ENCODE results near the gene ENOX1. TPM values are rescaled to one million over a fixed set of nuclear protein-coding genes. Genes with fewer than 3 reads are reported as not detected.

The ENOX1 gene
- polyA plus RNA-seq, 4 donors, result 8.4 to 29.7 (median 12.3) TPM

- no peak for DNase-seq (ENCODE audit: low read depth in 4 of 4, low spot score in 3 of 4)
These were observed 446.8 kb downstream of the ENOX1 start for GRCh38 chr13:43339805-43340550.

- no peak for DNase-seq (ENCODE audit: low read depth in 4 of 4, low spot score in 3 of 4)
These were observed 447.5 kb downstream of the ENOX1 start for GRCh38 chr13:43339145-43339804.

- DNase-seq (ENCODE audit: low read depth in 4 of 4, low spot score in 3 of 4), result no peak
These were observed 451.0 kb downstream of the ENOX1 start for GRCh38 chr13:43335764-43336163.

- no peak for DNase-seq (ENCODE audit: low read depth in 4 of 4, low spot score in 3 of 4)
These were observed 453.6 kb downstream of the ENOX1 start for GRCh38 chr13:43333176-43333575.

- DNase-seq (ENCODE audit: low read depth in 4 of 4, low spot score in 3 of 4), result no peak
These were observed 455.1 kb downstream of the ENOX1 start for GRCh38 chr13:43331672-43332071.

GRCh38 chr13:43329702-43330101, 457.1 kb downstream of the ENOX1 start:
- DNase-seq (ENCODE audit: low read depth in 4 of 4, low spot score in 3 of 4), result no peak

- no peak for DNase-seq (ENCODE audit: low read depth in 4 of 4, low spot score in 3 of 4)
These were observed 457.9 kb downstream of the ENOX1 start for GRCh38 chr13:43328907-43329306.

GRCh38 chr13:43326100-43326499, 460.7 kb downstream of the ENOX1 start:
- DNase-seq (ENCODE audit: low read depth in 4 of 4, low spot score in 3 of 4), result no peak

- DNase-seq (ENCODE audit: low read depth in 4 of 4, low spot score in 3 of 4), result no peak
These were observed 461.1 kb downstream of the ENOX1 start for GRCh38 chr13:43325636-43326035.

GRCh38 chr13:43324129-43324528, 462.6 kb downstream of the ENOX1 start:
- no peak for DNase-seq (ENCODE audit: low read depth in 4 of 4, low spot score in 3 of 4)

GRCh38 chr13:43319617-43320444, 466.9 kb downstream of the ENOX1 start:
- DNase-seq (ENCODE audit: low read depth in 4 of 4, low spot score in 3 of 4), result no peak

- no peak for DNase-seq (ENCODE audit: low read depth in 4 of 4, low spot score in 3 of 4)
These were observed 469.8 kb downstream of the ENOX1 start for GRCh38 chr13:43316946-43317353.

- no peak for DNase-seq (ENCODE audit: low read depth in 4 of 4, low spot score in 3 of 4)
These were observed 470.5 kb downstream of the ENOX1 start for GRCh38 chr13:43316281-43316680.

GRCh38 chr13:43315522-43315921, 471.2 kb downstream of the ENOX1 start:
- no peak for DNase-seq (ENCODE audit: low read depth in 4 of 4, low spot score in 3 of 4)

GRCh38 chr13:43309311-43309710, 477.5 kb downstream of the ENOX1 start:
- no peak for DNase-seq (ENCODE audit: low read depth in 4 of 4, low spot score in 3 of 4)

GRCh38 chr13:43307921-43308433, 478.8 kb downstream of the ENOX1 start:
- peak in 1 of 4 donors; percentile 65 for DNase-seq (ENCODE audit: low read depth in 4 of 4, low spot score in 3 of 4)

- DNase-seq (ENCODE audit: low read depth in 4 of 4, low spot score in 3 of 4), result no peak
These were observed 479.4 kb downstream of the ENOX1 start for GRCh38 chr13:43307221-43307920.

- DNase-seq (ENCODE audit: low read depth in 4 of 4, low spot score in 3 of 4), result no peak
These were observed 480.4 kb downstream of the ENOX1 start for GRCh38 chr13:43306372-43306771.

- no peak for DNase-seq (ENCODE audit: low read depth in 4 of 4, low spot score in 3 of 4)
These were observed 481.4 kb downstream of the ENOX1 start for GRCh38 chr13:43305416-43305815.

- DNase-seq (ENCODE audit: low read depth in 4 of 4, low spot score in 3 of 4), result no peak
These were observed 481.8 kb downstream of the ENOX1 start for GRCh38 chr13:43304945-43305344.

GRCh38 chr13:43304449-43304848, 482.3 kb downstream of the ENOX1 start:
- no peak for DNase-seq (ENCODE audit: low read depth in 4 of 4, low spot score in 3 of 4)

Data from left renal pelvis (tissue), 4 donors.